Epithelial cell of proximal tubule (primary cell): ENCODE data around the gene KIAA0040. TPM values are rescaled to one million over a fixed set of nuclear protein-coding genes. Genes with fewer than 3 reads are reported as not detected.
A peak's percentile ranks its signal among the peaks of the same experiment; 100 is the strongest.

Experiments
- DNase-seq: peaks from one replicate; pipeline ENCODE4 v3.0.0-alpha.2; 2011; ENCODE audit warnings: low read depth
- H3K4me3 ChIP-seq: 2 replicates; pipeline ENCODE4 v1.5.1; 2011; ENCODE audit warnings: low read depth, mild to moderate bottlenecking, low read length
- CTCF ChIP-seq: conservative IDR thresholded peaks from 2 replicates; pipeline ENCODE4 v1.5.1; 2012; ENCODE audit warnings: low read depth, mild to moderate bottlenecking, low read length
- total RNA-seq: library from RNA; depleted of rRNA; stranded (reverse); fragments of >200 nt; gene quantifications from 2 replicates; pipeline ENCODE4 v1.2.3, GENCODE V29; 2015

The KIAA0040 gene
- total RNA-seq, 1 donor from 2014 or later = 4.2 TPM

GRCh38 chr1:175173531-175173930 is 19.0 kb downstream of the KIAA0040 start:
- DNase-seq = no peak
- no peak for TF ChIP-seq CTCF
- H3K4me3 ChIP-seq = no peak overlapping the region

GRCh38 chr1:175172503-175172902 is 20.1 kb downstream of the KIAA0040 start:
- DNase-seq = no peak
- TF ChIP-seq CTCF = no peak
- H3K4me3 ChIP-seq = no peak overlapping the region

GRCh38 chr1:175171036-175171913 is 21.3 kb downstream of the KIAA0040 start:
- no peak for TF ChIP-seq CTCF

GRCh38 chr1:175169286-175170018 is 23.1 kb downstream of the KIAA0040 start:
- no peak overlapping the region for H3K4me3 ChIP-seq
- DNase-seq = peak; percentile 68
- no peak for TF ChIP-seq CTCF

More at GRCh38 chr1:175171036-175171913, 21.3 kb downstream of the KIAA0040 start:
- no peak for DNase-seq
- H3K4me3 ChIP-seq = no peak overlapping the region

- TF ChIP-seq CTCF = no peak
- H3K4me3 ChIP-seq = no peak overlapping the region
- no peak for DNase-seq
Observed at GRCh38 chr1:175168782-175169181, 23.8 kb downstream of the KIAA0040 start.

GRCh38 chr1:175167861-175168260 is 24.7 kb downstream of the KIAA0040 start:
- TF ChIP-seq CTCF = no peak
- DNase-seq = no peak
- no peak overlapping the region for H3K4me3 ChIP-seq
